Neutrophil (primary cell): Measurements from ENCODE around the gene CRYBG1.

Experiments used
- H3K27ac ChIP-seq: fragments of 200-600 bp; sonication (generic); 2 replicates; pipeline ENCODE4 v1.5.1; 2016; ENCODE audit warnings: mild to moderate bottlenecking, moderate library complexity
- H3K27me3 ChIP-seq: fragments of 200-600 bp; sonication (generic); 2 replicates; pipeline ENCODE4 v1.6.0; 2016; ENCODE audit warnings: mild to moderate bottlenecking
- H3K36me3 ChIP-seq: fragments of 200-600 bp; sonication (generic); 2 replicates; pipeline ENCODE4 v1.5.1; 2017
- H3K4me1 ChIP-seq, 2 experiments: fragments of 200-600 bp in 1 of 2; sonication (generic) in 1 of 2; 1 replicate in 1 of 2; 2 replicates in 1 of 2; pipeline versions ENCODE4 v1.5.1 to v1.6.1; 2013 to 2016; ENCODE audit warnings: low read depth in 1 of 2, low read length in 1 of 2, mild to moderate bottlenecking in 1 of 2, moderate library complexity in 1 of 2; ENCODE audit not compliant: control insufficient read depth in 1 of 2, insufficient read depth in 1 of 2
- H3K4me3 ChIP-seq, 2 experiments: fragments of 200-600 bp in 1 of 2; sonication (generic) in 1 of 2; 1 replicate in 1 of 2; 2 replicates in 1 of 2; pipeline ENCODE4 v1.5.1; 2013 to 2016; ENCODE audit warnings: low read depth in 1 of 2, low read length in 1 of 2, mild to moderate bottlenecking in 1 of 2, moderate library complexity in 1 of 2
- H3K9me3 ChIP-seq: fragments of 200-600 bp; sonication (generic); 2 replicates; pipeline ENCODE4 v1.5.1; 2016
- CTCF ChIP-seq: fragments of 200-600 bp; sonication (generic); IDR thresholded peaks from 2 replicates; pipeline ENCODE4 v1.5.1; 2016; ENCODE audit warnings: antibody characterized with exemption

Gene CRYBG1

DNA sequence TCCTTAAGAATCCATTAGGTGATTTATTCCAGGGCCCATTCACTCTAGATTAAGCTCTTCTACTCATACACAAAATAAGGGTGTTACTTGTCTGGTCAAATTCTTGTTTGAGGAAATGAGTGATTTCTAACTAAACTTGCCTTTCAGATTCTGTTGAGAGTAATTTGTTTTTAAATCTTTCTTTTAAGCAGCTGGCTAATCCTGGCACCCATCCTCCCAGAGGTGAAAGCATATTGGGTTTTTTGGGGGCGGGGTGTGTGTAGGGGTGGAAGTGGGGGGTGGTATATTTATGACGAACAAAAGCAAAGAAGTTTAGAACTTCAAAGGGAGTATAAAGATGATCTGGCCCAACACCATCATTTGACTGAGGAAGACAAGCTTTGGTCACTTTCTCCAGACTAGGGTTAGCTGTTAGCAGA, 174.1 kb downstream of the CRYBG1 start:
- H3K4me3 ChIP-seq, result no peak overlapping the region
- H3K36me3 ChIP-seq, result peaks cover 46% of the 10 kb centered on the region
- no peaks in the 10 kb centered on the region for H3K27me3 ChIP-seq
- peak overlapping the region; percentile 76 for H3K27ac ChIP-seq
- no peak for TF ChIP-seq CTCF
- no peaks in the 10 kb centered on the region for H3K9me3 ChIP-seq
- H3K4me1 ChIP-seq, result peaks cover 59 to 64% of the 10 kb centered on the region in 2 experiments

GRCh38 chr6:106535012-106535411, 174.5 kb downstream of the CRYBG1 start:
- Histone ChIP-seq H3K9me3 (no peaks in the 10 kb centered on the region), H3K4me3 (no peak overlapping the region), H3K4me1 (peaks cover 63 to 68% of the 10 kb centered on the region in 2 experiments), H3K36me3 (peaks cover 42% of the 10 kb centered on the region), H3K27me3 (no peaks in the 10 kb centered on the region), H3K27ac (peak overlapping the region; percentile 76)
- TF ChIP-seq CTCF, result no peak

GRCh38 chr6:106536357-106536756, 175.8 kb downstream of the CRYBG1 start:
- no peak for TF ChIP-seq CTCF
- Histone ChIP-seq H3K4me3 (no peak overlapping the region), H3K27ac (peak overlapping the region; percentile 76), H3K27me3 (no peaks in the 10 kb centered on the region), H3K4me1 (peaks cover 75 to 81% of the 10 kb centered on the region in 2 experiments), H3K36me3 (peaks cover 31% of the 10 kb centered on the region), H3K9me3 (no peaks in the 10 kb centered on the region)

DNA sequence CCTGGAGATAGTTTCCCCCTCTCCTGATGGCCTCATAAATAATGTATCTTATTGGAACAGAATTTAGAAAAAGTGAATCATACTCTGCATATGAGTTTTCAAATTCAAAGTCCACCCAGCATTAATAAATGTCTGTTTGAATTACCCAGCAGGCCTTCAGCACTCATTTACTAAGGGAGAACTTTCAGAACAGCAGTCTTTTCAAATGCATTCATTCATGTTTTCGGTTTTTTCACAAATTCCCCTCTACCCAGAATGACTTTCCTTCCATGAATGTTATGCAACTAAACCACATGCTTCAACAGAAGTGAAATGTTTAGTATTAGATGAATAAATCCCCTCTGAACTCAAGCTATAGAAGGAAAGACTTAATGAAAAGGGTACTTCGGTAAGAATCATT, 176.3 kb downstream of the CRYBG1 start:
- no peak for TF ChIP-seq CTCF
- Histone ChIP-seq H3K36me3 (peaks cover 31% of the 10 kb centered on the region), H3K9me3 (no peaks in the 10 kb centered on the region), H3K4me1 (peaks cover 79 to 81% of the 10 kb centered on the region in 2 experiments), H3K27ac (peak overlapping the region; percentile 76), H3K27me3 (no peaks in the 10 kb centered on the region), H3K4me3 (peak overlapping the region in 1 of 2 experiments; percentile 4)

DNA sequence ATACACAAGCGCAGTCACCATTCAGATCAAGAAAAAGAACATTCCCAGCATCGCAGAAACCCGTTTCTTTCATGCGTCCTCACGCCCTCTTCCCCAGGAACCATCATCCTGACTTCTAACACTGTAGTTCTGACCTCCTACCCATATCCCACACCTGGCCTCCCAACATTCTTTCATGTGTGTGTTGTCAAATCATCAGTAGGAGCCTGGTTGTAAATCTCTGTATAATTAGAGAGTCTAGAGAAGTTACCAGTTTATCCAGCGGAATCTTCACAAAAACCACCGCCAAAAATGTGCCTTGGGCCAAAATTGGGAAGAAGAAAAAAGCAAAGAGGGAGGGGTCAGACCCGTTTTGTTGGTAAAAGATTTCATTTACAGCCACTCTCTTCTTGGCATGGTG, 177.1 kb downstream of the CRYBG1 start:
- H3K9me3 ChIP-seq, result no peaks in the 10 kb centered on the region
- H3K36me3 ChIP-seq, result peaks cover 30% of the 10 kb centered on the region
- H3K27me3 ChIP-seq, result no peaks in the 10 kb centered on the region
- H3K4me3 ChIP-seq, result peak overlapping the region; percentile 1 to 4
- H3K27ac ChIP-seq, result peak overlapping the region; percentile 76
- no peak for TF ChIP-seq CTCF
- H3K4me1 ChIP-seq, result peaks cover 75 to 78% of the 10 kb centered on the region in 2 experiments

GRCh38 chr6:106538145-106538544, 177.6 kb downstream of the CRYBG1 start:
- peak overlapping the region; percentile 1 to 4 for H3K4me3 ChIP-seq
- TF ChIP-seq CTCF, result no peak
- H3K27me3 ChIP-seq, result no peaks in the 10 kb centered on the region
- peak overlapping the region; percentile 76 for H3K27ac ChIP-seq
- no peaks in the 10 kb centered on the region for H3K9me3 ChIP-seq
- H3K4me1 ChIP-seq, result peaks cover 70 to 73% of the 10 kb centered on the region in 2 experiments
- H3K36me3 ChIP-seq, result peaks cover 33% of the 10 kb centered on the region
